GM21515 (cell line): ENCODE data around the gene RAD51C.
"Not testable (repeated sequence)": the region's sequence is repeated elsewhere in the genome, so short reads cannot be mapped to it uniquely, and the experiment has no call there.

Experiments
- ATAC-seq: cut with Tn5 transposase; IDR thresholded peaks from one replicate; pipeline ENCODE4 v1.9.1; 2021; ENCODE audit not compliant: unreplicated experiment

Gene RAD51C

GRCh38 chr17:58680038-58680369, 12.4 kb upstream of the RAD51C start:
- ATAC-seq = no peak

GRCh38 chr17:58684003-58684402, 8.4 kb upstream of the RAD51C start:
- no peak for ATAC-seq

GRCh38 chr17:58684462-58684861, 7.9 kb upstream of the RAD51C start:
- not testable (repeated sequence) for ATAC-seq

GRCh38 chr17:58686980-58687379, 5.4 kb upstream of the RAD51C start:
- ATAC-seq = no peak

- no peak for ATAC-seq
Measured at GRCh38 chr17:58688521-58688920, 3.9 kb upstream of the RAD51C start.

- not testable (repeated sequence) for ATAC-seq
Measured at GRCh38 chr17:58690033-58690432, 2.4 kb upstream of the RAD51C start.

GRCh38 chr17:58691701-58692238, 632 bp upstream of the RAD51C start, which contains the start of gene TEX14:
Gene TEX14 (minus strand): TSS chr17:58692045. CDS start chr17:58652001, 40,044 bp downstream.
- no peak for ATAC-seq

GRCh38 chr17:58693208-58693607, 806 bp downstream of the RAD51C start:
- no peak for ATAC-seq

GRCh38 chr17:58693751-58694150, 1.3 kb downstream of the RAD51C start:
- no peak for ATAC-seq

- no peak for ATAC-seq
Measured at GRCh38 chr17:58694302-58694701, 1.9 kb downstream of the RAD51C start.

- ATAC-seq = no peak
Measured at GRCh38 chr17:58694826-58695225, 2.4 kb downstream of the RAD51C start.

GRCh38 chr17:58699771-58700170, 7.4 kb downstream of the RAD51C start:
- ATAC-seq = no peak

GRCh38 chr17:58702045-58702476, 9.7 kb downstream of the RAD51C start:
- ATAC-seq = no peak

GRCh38 chr17:58702708-58703107, 10.3 kb downstream of the RAD51C start:
- no peak for ATAC-seq

GRCh38 chr17:58703137-58703915, 10.9 kb downstream of the RAD51C start:
- no peak for ATAC-seq

- ATAC-seq = no peak
Measured at GRCh38 chr17:58703916-58704286, 11.5 kb downstream of the RAD51C start.

GRCh38 chr17:58706351-58707140, 14.1 kb downstream of the RAD51C start:
- no peak for ATAC-seq

- no peak for ATAC-seq
Measured at GRCh38 chr17:58710948-58711552, 18.6 kb downstream of the RAD51C start.

- no peak for ATAC-seq
Measured at GRCh38 chr17:58722274-58722673, 29.9 kb downstream of the RAD51C start.

- ATAC-seq = no peak
Measured at GRCh38 chr17:58722696-58723095, 30.3 kb downstream of the RAD51C start.

GRCh38 chr17:58728798-58729197, 36.4 kb downstream of the RAD51C start:
- ATAC-seq = no peak

GRCh38 chr17:58730937-58731336, 38.5 kb downstream of the RAD51C start:
- ATAC-seq = no peak
